Right renal pelvis (tissue), 4 donors: ENCODE results near the gene NME2. TPM values are rescaled to one million over a fixed set of nuclear protein-coding genes. Genes with fewer than 3 reads are reported as not detected.
A peak's percentile ranks its signal among the peaks of the same experiment; 100 is the strongest.
"Not testable (repeated sequence)": the region's sequence is repeated elsewhere in the genome, so short reads cannot be mapped to it uniquely, and the experiment has no call there.

Experiments used
- DNase-seq, 4 donors: peaks; one replicate each; pipeline ENCODE4 v3.0.0-alpha.2; 2013; ENCODE audit warnings: low read depth in 4 of 4, low spot score in 3 of 4, missing footprints in 1 of 4
- polyA plus RNA-seq, 4 donors: library from polyadenylated mRNA; unstranded; fragments of 120-200 nt; gene quantifications; one replicate each; pipeline ENCODE4 v1.2.1, GENCODE V29; 2013; ENCODE audit not compliant: insufficient read length in 4 of 4

Gene NME2
- polyA plus RNA-seq, 4 donors = 234 to 296 (median 257) TPM

GRCh38 chr17:51150932-51151331 is 15.3 kb upstream of the NME2 start:
- no peak for DNase-seq

GRCh38 chr17:51152766-51153209 is 13.4 kb upstream of the NME2 start:
- peak in 1 of 4 donors; percentile 38 for DNase-seq

GRCh38 chr17:51153210-51154072 is 12.8 kb upstream of the NME2 start, which contains the start of gene NME1:
Gene NME1 (plus strand): TSS chr17:51153559. CDS start chr17:51155655, 2,096 bp downstream.
- peak; percentile 94 to 99 (median 98) for DNase-seq

- no peak for DNase-seq
Measured at GRCh38 chr17:51154176-51154575, 12.0 kb upstream of the NME2 start.

- no peak for DNase-seq
Measured at GRCh38 chr17:51155416-51155815, 10.8 kb upstream of the NME2 start.

- no peak for DNase-seq
Measured at GRCh38 chr17:51159604-51160003, 6.6 kb upstream of the NME2 start.

GRCh38 chr17:51161541-51161940 is 4.7 kb upstream of the NME2 start:
- no peak for DNase-seq

GRCh38 chr17:51164911-51165679 is 1.1 kb upstream of the NME2 start:
- no peak for DNase-seq

- no peak for DNase-seq
Measured at GRCh38 chr17:51165680-51166197, 472 bp upstream of the NME2 start.

- DNase-seq = peak in 1 of 4 donors; percentile 39
Measured at GRCh38 chr17:51166987-51167931, 1.0 kb downstream of the NME2 start.

- no peak for DNase-seq
Measured at GRCh38 chr17:51169340-51169739, 3.1 kb downstream of the NME2 start.

GRCh38 chr17:51170736-51171135 is 4.5 kb downstream of the NME2 start:
- DNase-seq = no peak

- not testable (repeated sequence) for DNase-seq
Measured at GRCh38 chr17:51172030-51172429, 5.8 kb downstream of the NME2 start.

GRCh38 chr17:51180486-51180885 is 14.3 kb downstream of the NME2 start:
- no peak for DNase-seq

GRCh38 chr17:51184124-51184523 is 17.9 kb downstream of the NME2 start:
- DNase-seq = no peak

GRCh38 chr17:51185763-51186332 is 19.6 kb downstream of the NME2 start:
- no peak for DNase-seq

- no peak for DNase-seq
Measured at GRCh38 chr17:51188271-51188833, 22.1 kb downstream of the NME2 start.

- DNase-seq = no peak
Measured at GRCh38 chr17:51189162-51189561, 23.0 kb downstream of the NME2 start.

GRCh38 chr17:51189628-51190027 is 23.4 kb downstream of the NME2 start:
- DNase-seq = no peak
